Bronchial epithelial cell (primary cell): ENCODE data around the gene C2CD4C. TPM values are rescaled to one million over a fixed set of nuclear protein-coding genes. Genes with fewer than 3 reads are reported as not detected.
A peak's percentile ranks its signal among the peaks of the same experiment; 100 is the strongest.
"Not testable (repeated sequence)": the region's sequence is repeated elsewhere in the genome, so short reads cannot be mapped to it uniquely, and the experiment has no call there.

Experiments
- DNase-seq: peaks from one replicate; pipeline ENCODE4 v3.0.0-alpha.2; 2010; ENCODE audit warnings: low read depth
- FAIRE-seq: peaks from 2 replicates; lab custom pipeline; 2011; peaks lifted over from hg19 to GRCh38; lab: Jason Lieb, UNC
- H3K27me3 ChIP-seq: 2 replicates; pipeline ENCODE4 v1.5.1; 2011; ENCODE audit warnings: low read length; ENCODE audit not compliant: control insufficient read depth, insufficient read depth
- H3K36me3 ChIP-seq: 2 replicates; pipeline ENCODE4 v1.5.1; 2011; ENCODE audit warnings: low read length; ENCODE audit not compliant: control insufficient read depth, insufficient read depth
- H3K4me3 ChIP-seq: 2 replicates; pipeline ENCODE4 v1.5.1; 2011; ENCODE audit warnings: mild to moderate bottlenecking, low read depth, low read length, control low read depth
- CTCF ChIP-seq: IDR thresholded peaks from 2 replicates; pipeline ENCODE4 v1.5.1; 2011; ENCODE audit warnings: mild to moderate bottlenecking, moderate library complexity, low read length, control low read depth, inconsistent platforms; ENCODE audit not compliant: insufficient read depth, severe bottlenecking
- total RNA-seq: library from RNA; depleted of rRNA; stranded (reverse); fragments of >200 nt; gene quantifications from 2 replicates; pipeline ENCODE4 v1.2.1, GENCODE V29; 2014

The C2CD4C gene
- total RNA-seq, 1 donor from 2014 or later: 0.26 TPM

- no peak for FAIRE-seq
- Histone ChIP-seq H3K36me3 (no peaks in the 10 kb centered on the region), H3K4me3 (no peak overlapping the region), H3K27me3 (peaks cover 4% of the 10 kb centered on the region)
- TF ChIP-seq CTCF: no peak
- no peak for DNase-seq
Measured at GRCh38 chr19:455031-455705, 46.2 kb upstream of the C2CD4C start.

GRCh38 chr19:453606-454005, 44.7 kb upstream of the C2CD4C start:
- Histone ChIP-seq H3K36me3 (no peaks in the 10 kb centered on the region), H3K4me3 (no peak overlapping the region), H3K27me3 (no peaks in the 10 kb centered on the region)
- FAIRE-seq (no peak), DNase-seq (no peak)
- TF ChIP-seq CTCF: no peak

- H3K27me3 ChIP-seq: no peaks in the 10 kb centered on the region
- TF ChIP-seq CTCF: no peak
- no peak for DNase-seq
- FAIRE-seq: no peak
- no peak overlapping the region for H3K4me3 ChIP-seq
- H3K36me3 ChIP-seq: no peaks in the 10 kb centered on the region
Measured at GRCh38 chr19:452829-453228, 43.9 kb upstream of the C2CD4C start.

GRCh38 chr19:450912-451481, 42.0 kb upstream of the C2CD4C start:
- peak; percentile 58 for FAIRE-seq
- not testable (repeated sequence) for H3K4me3 ChIP-seq, H3K36me3 ChIP-seq, H3K27me3 ChIP-seq, DNase-seq

- DNase-seq: no peak
- no peak for FAIRE-seq
- TF ChIP-seq CTCF: no peak
- Histone ChIP-seq H3K4me3 (no peak overlapping the region), H3K36me3 (no peaks in the 10 kb centered on the region), H3K27me3 (no peaks in the 10 kb centered on the region)
Measured at GRCh38 chr19:449916-450315, 41.0 kb upstream of the C2CD4C start.

- Histone ChIP-seq H3K27me3 (no peaks in the 10 kb centered on the region), H3K4me3 (no peak overlapping the region), H3K36me3 (no peaks in the 10 kb centered on the region)
- TF ChIP-seq CTCF: no peak
- FAIRE-seq (no peak), DNase-seq (no peak)
Measured at GRCh38 chr19:447816-448560, 39.0 kb upstream of the C2CD4C start.
